Spinal cord (tissue), 10 donors: ENCODE data around the gene NUMA1. TPM values are rescaled to one million over a fixed set of nuclear protein-coding genes. Genes with fewer than 3 reads are reported as not detected.

Experiments used
- DNase-seq, 6 donors: peaks; one replicate each; pipeline versions ENCODE4 v3.0.0 to v3.0.0-alpha.2; 2013 to 2015; ENCODE audit warnings: low spot score in 6 of 6, low read depth in 4 of 6
- H3K27ac ChIP-seq: one replicate; pipeline ENCODE4 v1.5.1; 2013; ENCODE audit warnings: low read depth, low read length, control low read depth
- H3K27me3 ChIP-seq: one replicate; pipeline ENCODE4 v1.6.1; 2013; ENCODE audit warnings: low read length; ENCODE audit not compliant: control insufficient read depth, insufficient read depth
- H3K36me3 ChIP-seq: one replicate; pipeline ENCODE4 v1.6.1; 2013; ENCODE audit warnings: low read length; ENCODE audit not compliant: control insufficient read depth, insufficient read depth
- H3K4me1 ChIP-seq: one replicate; pipeline ENCODE4 v1.6.1; 2013; ENCODE audit warnings: low read length; ENCODE audit not compliant: control insufficient read depth, insufficient read depth
- H3K4me3 ChIP-seq: one replicate; pipeline ENCODE4 v1.5.1; 2013; ENCODE audit warnings: low read depth, low read length, control low read depth
- H3K9me3 ChIP-seq: one replicate; pipeline ENCODE4 v1.6.1; 2013; ENCODE audit warnings: low read length; ENCODE audit not compliant: control insufficient read depth, insufficient read depth
- WGBS: methylation state at CpG from one replicate; pipeline ENCODE4 v1.1.5; 2013; ENCODE audit warnings: missing lambda C conversion rate; ENCODE audit not compliant: insufficient coverage; 5-methylcytosine and 5-hydroxymethylcytosine counted together
- polyA plus RNA-seq, 2 donors: library from polyadenylated mRNA; unstranded; fragments of 120-200 nt; gene quantifications; one replicate each; pipeline ENCODE4 v1.2.1, GENCODE V29; 2013; ENCODE audit not compliant: insufficient read length in 2 of 2
- total RNA-seq, 2 donors: library from RNA; depleted of rRNA in 1 of 2; stranded (reverse); fragments of 120-200 nt in 1 of 2; fragments of >200 nt in 1 of 2; gene quantifications; one replicate each; pipeline versions ENCODE4 v1.2.3 to v1.2.4, GENCODE V29; 2013 to 2014
- donor health status: healthy.

NUMA1 gene
- total and polyA plus RNA-seq, 4 donors: 104 to 187 (median 165) TPM

DNA sequence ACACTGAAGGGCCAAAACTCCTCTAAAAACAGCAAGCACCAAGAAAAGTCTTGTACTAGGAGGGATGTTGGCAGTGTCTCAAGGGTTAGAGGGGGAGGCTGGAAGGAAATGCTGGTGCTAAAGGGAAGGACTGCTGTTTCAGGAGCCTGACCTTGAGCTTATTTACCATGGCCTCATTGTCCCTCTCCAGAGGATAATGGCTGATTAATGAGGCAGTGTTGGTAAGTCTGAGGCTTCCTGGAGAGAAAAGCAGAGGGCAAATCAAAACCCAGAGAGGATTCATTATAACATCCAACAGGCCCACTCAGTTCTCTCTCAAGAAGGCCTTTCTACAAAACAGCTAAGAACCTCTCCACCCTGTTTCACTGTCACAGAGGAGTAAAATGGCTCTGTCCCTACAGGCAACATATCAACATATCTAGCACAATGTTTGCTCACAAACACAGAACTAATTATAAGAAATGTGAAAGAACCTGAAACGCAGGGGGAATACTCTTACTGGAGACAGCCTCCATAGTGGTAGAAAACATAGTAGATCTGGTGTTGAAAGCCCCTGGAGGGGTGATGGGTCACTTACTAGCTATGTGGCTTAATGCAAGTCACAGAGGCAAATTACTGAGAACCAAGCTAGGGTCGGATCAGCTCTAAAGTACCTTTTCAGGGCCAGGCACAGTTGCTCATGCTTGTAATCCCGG lies 31.4 kb downstream of the NUMA1 start:
- peak in 2 of 6 donors; percentile 74 to 77 for DNase-seq
- no peak overlapping the region for H3K4me3 ChIP-seq
- WGBS: 25% methylated on average over 2 of the region's 3 CpGs
- no peaks in the 10 kb centered on the region for H3K36me3 ChIP-seq
- H3K27me3 ChIP-seq: no peaks in the 10 kb centered on the region
- H3K9me3 ChIP-seq: no peaks in the 10 kb centered on the region
- peaks cover 16% of the 10 kb centered on the region for H3K4me1 ChIP-seq
- peak overlapping the region; percentile 49 for H3K27ac ChIP-seq

DNA sequence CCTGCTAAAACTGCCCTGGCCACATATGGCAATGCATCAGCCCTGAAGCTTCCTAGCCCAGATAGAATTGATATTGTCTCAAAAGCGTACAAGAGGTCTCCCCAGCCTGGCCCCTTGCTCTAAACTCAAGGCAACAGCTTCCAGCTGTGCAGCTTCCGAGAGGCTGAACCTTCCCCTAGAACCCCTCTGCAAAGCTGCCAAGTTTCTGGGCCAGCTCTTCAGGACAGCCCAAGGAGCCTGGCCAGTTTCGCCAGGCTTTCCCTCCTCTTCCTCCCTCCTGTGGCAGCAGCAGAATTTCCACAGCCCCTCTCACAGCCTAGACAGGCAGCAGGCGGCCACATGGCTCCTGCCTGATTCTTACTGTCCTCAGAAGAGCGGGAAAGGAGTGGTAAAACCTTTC lies 34.5 kb downstream of the NUMA1 start:
- H3K4me3 ChIP-seq: no peak overlapping the region
- no peaks in the 10 kb centered on the region for H3K9me3 ChIP-seq
- WGBS: 58% methylated on average over 4 of the region's 5 CpGs
- H3K27ac ChIP-seq: no peak overlapping the region
- peaks cover 34% of the 10 kb centered on the region for H3K4me1 ChIP-seq
- DNase-seq: peak in 1 of 6 donors; percentile 46
- H3K36me3 ChIP-seq: no peaks in the 10 kb centered on the region
- H3K27me3 ChIP-seq: no peaks in the 10 kb centered on the region

DNA sequence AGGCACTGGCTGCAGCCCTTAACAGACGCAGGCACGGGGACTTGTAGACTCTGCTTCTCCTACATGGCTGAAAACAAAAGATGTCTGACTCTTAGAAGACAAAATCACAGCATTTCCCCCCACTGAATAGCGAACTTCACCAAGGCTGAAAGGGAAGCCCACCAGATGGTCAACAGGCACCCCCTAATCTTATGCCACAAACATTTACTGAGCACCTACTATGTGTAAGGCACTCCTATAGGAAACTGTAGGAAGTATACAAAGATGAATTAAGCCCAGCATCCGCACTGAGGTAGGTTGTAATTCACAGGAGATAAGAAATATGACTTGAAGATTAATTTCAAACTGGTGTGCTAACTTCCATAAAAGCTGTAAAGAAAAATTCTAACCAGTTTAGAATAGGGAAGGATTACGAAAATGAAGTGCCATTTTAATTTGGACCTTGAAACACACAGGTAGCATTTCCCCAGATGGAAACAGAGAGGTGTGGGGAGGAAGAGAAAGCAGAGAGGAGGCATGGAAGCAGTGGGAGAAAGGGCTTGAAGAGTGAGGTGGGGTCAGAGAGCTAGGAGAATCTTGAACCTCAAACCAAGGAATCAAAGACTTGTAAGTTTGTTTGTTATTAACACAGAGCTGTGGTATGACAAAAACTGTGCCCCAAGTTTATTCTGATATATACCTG lies 38.1 kb downstream of the NUMA1 start:
- no peaks in the 10 kb centered on the region for H3K27me3 ChIP-seq

DNA sequence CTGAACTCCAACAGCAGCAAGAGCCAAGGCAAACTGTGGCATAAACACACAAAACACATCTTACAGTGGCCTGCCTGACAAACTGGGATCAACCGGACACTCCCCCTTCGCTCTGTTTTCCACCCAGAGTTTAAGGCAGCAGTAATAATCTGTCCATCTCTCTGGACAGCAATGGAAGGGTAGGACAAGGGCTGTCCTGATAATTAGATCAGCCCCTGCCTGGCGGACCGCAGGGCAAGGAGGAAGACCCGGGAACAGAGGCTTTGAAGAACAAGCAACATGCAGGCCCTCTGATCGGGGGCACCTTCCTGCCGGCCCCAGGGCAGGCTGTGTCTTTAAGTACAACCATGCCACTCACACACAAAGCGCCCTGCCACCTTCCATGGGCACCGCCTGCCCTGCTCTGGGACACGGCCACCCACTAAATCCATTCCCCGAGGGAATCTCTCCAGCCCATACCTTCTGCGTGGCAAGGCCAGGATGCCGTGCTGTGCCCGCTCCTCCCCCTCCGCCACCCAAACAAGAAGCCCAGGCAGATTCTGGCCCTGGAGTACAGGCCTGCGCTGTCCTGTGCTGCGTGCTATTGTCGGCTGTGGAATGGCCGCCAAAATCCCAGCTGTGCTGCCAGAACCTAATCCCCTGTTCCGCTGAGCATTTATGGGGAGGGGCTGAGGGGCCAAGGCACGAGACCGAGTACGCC lies 38.8 kb downstream of the NUMA1 start:
- Histone ChIP-seq H3K27me3 (no peaks in the 10 kb centered on the region), H3K27ac (peak overlapping the region; percentile 100), H3K4me1 (peaks cover 60% of the 10 kb centered on the region), H3K9me3 (no peaks in the 10 kb centered on the region), H3K36me3 (no peaks in the 10 kb centered on the region), H3K4me3 (peak overlapping the region; percentile 83)
- DNase-seq: peak in 5 of 6 donors; percentile 68 to 96 (median 78)
- 0% methylated on average over 21 of the region's 23 CpGs for WGBS

More for the DNA sequence above, 38.1 kb downstream of the NUMA1 start:
- DNase-seq: no peak
- no peaks in the 10 kb centered on the region for H3K36me3 ChIP-seq
- peaks cover 56% of the 10 kb centered on the region for H3K4me1 ChIP-seq
- WGBS: 48% methylated on average over 2 of the region's 5 CpGs
- H3K27ac ChIP-seq: peak overlapping the region; percentile 100
- H3K9me3 ChIP-seq: no peaks in the 10 kb centered on the region
- peak overlapping the region; percentile 83 for H3K4me3 ChIP-seq

DNA sequence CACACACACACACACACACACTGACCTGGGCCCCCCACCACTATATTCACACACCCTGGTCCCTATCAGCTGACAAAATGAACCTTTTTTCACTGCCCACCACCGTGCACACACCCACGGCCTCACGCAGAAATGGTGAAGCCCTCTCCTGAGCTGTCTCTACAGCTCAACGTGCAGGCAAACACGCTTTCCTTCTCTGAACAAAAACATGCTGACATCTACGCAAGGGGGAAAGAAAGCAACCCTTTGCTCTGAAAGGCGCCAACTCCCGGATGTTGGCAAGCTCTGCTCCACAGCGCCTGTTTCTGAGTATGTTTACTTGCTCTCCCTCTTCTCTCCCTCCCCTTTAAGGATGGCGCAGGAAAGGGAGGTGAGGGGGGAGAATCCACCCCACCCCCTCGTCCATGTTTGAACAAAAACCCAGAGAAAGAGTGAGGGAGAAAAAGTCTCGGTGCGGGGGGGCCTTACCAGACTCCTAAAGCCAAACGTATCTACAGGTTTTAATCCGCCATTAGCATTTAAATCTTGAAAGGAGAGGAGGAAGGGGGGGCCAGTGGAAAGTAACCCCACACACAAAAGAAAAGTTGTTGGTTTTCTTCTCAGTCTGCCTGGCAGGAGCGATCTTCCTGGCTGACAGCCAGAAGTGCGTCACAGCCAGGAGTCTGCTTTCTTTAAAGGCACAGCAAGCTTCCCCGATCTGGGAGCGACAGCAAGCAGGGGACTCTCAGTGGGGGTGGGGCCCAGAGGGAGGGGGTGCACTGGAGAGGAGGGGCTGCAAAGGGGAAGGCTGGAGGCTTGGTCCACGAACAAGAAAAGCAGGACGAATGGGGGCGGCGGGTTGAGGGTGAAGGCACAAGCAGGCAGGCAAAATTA lies 39.6 kb downstream of the NUMA1 start:
- peak overlapping the region; percentile 100 for H3K27ac ChIP-seq
- peaks cover 56% of the 10 kb centered on the region for H3K4me1 ChIP-seq
- H3K9me3 ChIP-seq: no peaks in the 10 kb centered on the region
- 0% methylated on average over 14 of the region's 23 CpGs for WGBS
- peak overlapping the region; percentile 83 for H3K4me3 ChIP-seq
- peak; percentile 94 to 99 (median 96) for DNase-seq
- H3K36me3 ChIP-seq: no peaks in the 10 kb centered on the region
- no peaks in the 10 kb centered on the region for H3K27me3 ChIP-seq

DNA sequence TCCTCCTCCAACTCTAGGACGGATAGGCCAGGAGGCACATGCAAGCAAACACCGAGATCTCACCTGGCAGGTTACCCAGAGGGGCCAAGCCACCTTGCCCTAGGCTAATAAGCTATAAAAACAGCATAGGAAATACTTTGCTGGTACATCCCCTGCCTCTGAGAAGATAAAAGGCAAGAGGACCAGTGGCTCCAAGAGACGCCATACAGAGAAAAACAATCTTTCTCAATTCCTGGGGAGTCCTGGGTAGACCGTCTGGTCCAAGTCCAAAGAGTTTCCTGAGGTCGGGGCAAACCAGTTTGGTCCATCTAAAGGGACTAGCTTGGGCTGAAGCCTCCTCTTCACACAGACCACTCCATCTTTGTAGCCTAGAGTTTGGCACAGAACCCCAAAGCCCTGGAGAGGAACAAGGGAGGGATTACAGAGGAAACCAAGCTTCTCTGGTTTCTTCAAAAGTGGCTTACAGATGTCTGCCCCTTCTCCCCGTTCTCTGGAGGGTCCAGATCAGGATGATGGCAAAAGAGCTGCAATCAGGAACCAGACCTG lies 40.4 kb downstream of the NUMA1 start:
- no peaks in the 10 kb centered on the region for H3K9me3 ChIP-seq
- H3K27ac ChIP-seq: peak overlapping the region; percentile 100
- peaks cover 6% of the 10 kb centered on the region for H3K36me3 ChIP-seq
- no peaks in the 10 kb centered on the region for H3K27me3 ChIP-seq
- H3K4me1 ChIP-seq: peaks cover 52% of the 10 kb centered on the region
- DNase-seq: peak in 2 of 6 donors; percentile 26 to 63
- H3K4me3 ChIP-seq: peak overlapping the region; percentile 83
- WGBS: 16% methylated on average over 6 of the region's 6 CpGs

DNA sequence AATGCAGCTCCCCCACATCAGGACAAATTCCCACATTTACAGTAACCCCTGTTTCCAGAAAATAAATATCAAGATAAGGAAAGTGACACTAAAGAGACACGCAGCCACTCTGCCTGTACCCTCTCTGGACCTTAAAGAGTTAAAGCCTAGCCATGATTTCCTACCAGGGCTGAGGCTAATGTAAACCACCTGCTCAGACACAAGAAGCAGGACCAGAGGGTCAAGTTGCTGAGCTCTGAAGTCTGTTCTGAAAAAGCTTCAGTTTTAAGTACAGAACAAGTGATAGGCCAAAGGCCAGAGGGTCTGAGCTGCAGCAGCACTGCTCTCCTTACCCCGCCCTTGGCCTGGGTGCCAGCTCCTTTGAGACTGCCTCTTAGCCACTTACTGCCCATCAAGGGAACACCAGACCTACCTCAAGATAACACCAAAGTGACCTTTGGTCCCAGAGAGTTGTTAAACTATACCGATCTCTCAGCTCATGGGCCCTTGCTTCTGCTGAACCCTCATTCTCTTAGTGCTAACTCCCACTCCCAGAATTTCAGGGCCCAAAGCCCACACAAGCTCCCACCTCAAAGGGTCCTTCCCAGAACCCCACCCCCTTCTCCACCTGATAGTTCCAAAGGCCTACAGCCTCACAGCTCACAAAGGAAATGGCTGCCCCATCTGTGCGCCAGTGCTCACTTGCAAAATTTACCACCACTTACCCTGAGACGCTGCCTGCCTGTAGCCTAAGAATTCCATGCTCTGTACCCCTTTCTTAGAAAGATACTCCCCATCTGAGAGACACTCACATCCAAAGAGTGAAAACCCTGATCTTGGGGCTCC lies 41.1 kb downstream of the NUMA1 start:
- DNase-seq: peak in 3 of 6 donors; percentile 33 to 53 (median 51)
- Histone ChIP-seq H3K4me1 (peaks cover 52% of the 10 kb centered on the region), H3K9me3 (no peaks in the 10 kb centered on the region), H3K27ac (peak overlapping the region; percentile 100), H3K4me3 (peak overlapping the region; percentile 83), H3K36me3 (peaks cover 13% of the 10 kb centered on the region), H3K27me3 (no peaks in the 10 kb centered on the region)
- WGBS: 30% methylated on average over 5 of the region's 5 CpGs

DNA sequence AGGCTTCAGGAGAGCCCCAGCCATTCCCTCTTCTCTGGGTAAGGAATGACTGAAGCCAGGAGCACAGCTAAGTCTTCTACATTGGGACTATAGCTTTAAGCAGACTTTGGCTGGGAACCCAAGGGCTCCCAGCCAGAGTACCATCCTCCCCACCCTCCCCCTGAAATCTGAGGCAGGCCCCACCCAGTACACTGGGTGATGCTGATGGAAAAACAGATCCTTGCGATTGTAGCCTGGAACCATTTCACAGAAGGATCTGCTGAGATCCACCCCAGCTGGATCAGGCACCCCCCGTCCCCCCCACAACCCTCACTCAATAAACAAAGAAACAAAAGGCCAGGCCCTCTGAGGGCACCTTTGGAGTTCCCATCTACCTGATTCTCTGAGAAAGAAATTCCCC lies 41.9 kb downstream of the NUMA1 start:
- H3K4me1 ChIP-seq: peaks cover 52% of the 10 kb centered on the region
- DNase-seq: peak in 3 of 6 donors; percentile 38 to 95 (median 80)
- H3K27me3 ChIP-seq: no peaks in the 10 kb centered on the region
- WGBS: 0% methylated on average over 2 of the region's 2 CpGs
- H3K27ac ChIP-seq: peak overlapping the region; percentile 100
- peaks cover 17% of the 10 kb centered on the region for H3K36me3 ChIP-seq
- no peaks in the 10 kb centered on the region for H3K9me3 ChIP-seq
- peak overlapping the region; percentile 83 for H3K4me3 ChIP-seq
